ENCODE results near the gene VPS35. TPM values are rescaled to one million over a fixed set of nuclear protein-coding genes. Genes with fewer than 3 reads are reported as not detected.
A peak's percentile ranks its signal among the peaks of the same experiment; 100 is the strongest.
"Not testable (repeated sequence)": the region's sequence is repeated elsewhere in the genome, so short reads cannot be mapped to it uniquely, and the experiment has no call there.

VPS35 gene
- total RNA-seq, 2 experiments from 2014 or later: 103 to 106 TPM

DNA sequence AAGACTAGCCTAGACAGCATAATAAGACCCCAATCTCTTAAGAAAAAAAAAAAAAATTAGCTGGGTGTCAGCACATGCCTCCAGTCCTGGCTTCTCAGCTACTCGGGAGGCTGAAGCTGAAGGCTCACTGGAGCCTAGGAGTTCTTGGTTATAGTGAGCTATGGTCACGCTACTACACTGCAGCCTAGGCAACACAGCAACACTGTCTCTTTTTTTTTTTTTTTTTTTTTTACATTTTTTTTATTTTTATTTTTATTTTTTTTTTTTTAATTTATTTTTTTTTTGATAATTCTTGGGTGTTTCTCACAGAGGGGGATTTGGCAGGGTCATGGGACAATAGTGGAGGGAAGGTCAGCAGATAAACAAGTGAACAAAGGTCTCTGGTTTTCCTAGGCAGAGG is 4.6 kb upstream of the VPS35 start:
- H3K27me3 Mint-ChIP-seq: no peaks in the 10 kb centered on the region
- H3K27ac Mint-ChIP-seq: no peak overlapping the region
- peaks cover 17% of the 10 kb centered on the region for H3K4me1 Mint-ChIP-seq
- H3K4me3 Mint-ChIP-seq: no peak overlapping the region
- H3K36me3 Mint-ChIP-seq: peaks cover 41% of the 10 kb centered on the region
- H3K9me3 Mint-ChIP-seq: no peaks in the 10 kb centered on the region
- DNase-seq: no peak

- Mint-ChIP-seq H3K27ac (no peak overlapping the region), H3K4me3 (no peak overlapping the region), H3K9me3 (no peaks in the 10 kb centered on the region), H3K27me3 (no peaks in the 10 kb centered on the region), H3K36me3 (peaks cover 35% of the 10 kb centered on the region), H3K4me1 (peaks cover 30% of the 10 kb centered on the region)
- DNase-seq: no peak
These were observed 2.7 kb upstream of the VPS35 start for GRCh38 chr16:46691726-46692125.

- H3K36me3 Mint-ChIP-seq: peaks cover 28% of the 10 kb centered on the region
- peaks cover 38% of the 10 kb centered on the region for H3K4me1 Mint-ChIP-seq
- no peaks in the 10 kb centered on the region for H3K9me3 Mint-ChIP-seq
- no peak overlapping the region for H3K4me3 Mint-ChIP-seq
- DNase-seq: no peak
- H3K27me3 Mint-ChIP-seq: no peaks in the 10 kb centered on the region
- H3K27ac Mint-ChIP-seq: no peak overlapping the region
These were observed 1.6 kb upstream of the VPS35 start for GRCh38 chr16:46690281-46691178.

GRCh38 chr16:46689365-46690280 is 645 bp upstream of the VPS35 start, which contains the start of gene ORC6:
Gene ORC6 (plus strand): TSS chr16:46689659. CDS start chr16:46689706, 47 bp downstream.
- peak; percentile 96 for DNase-seq
- Mint-ChIP-seq H3K4me3 (no peak within 1 kb of the TSS), H3K27me3 (no peaks in the 10 kb centered on the region), H3K4me1 (peaks cover 45% of the 10 kb centered on the region), H3K27ac (no peak within 1 kb of the TSS), H3K36me3 (peaks cover 19% of the 10 kb centered on the region), H3K9me3 (no peaks in the 10 kb centered on the region)

DNA sequence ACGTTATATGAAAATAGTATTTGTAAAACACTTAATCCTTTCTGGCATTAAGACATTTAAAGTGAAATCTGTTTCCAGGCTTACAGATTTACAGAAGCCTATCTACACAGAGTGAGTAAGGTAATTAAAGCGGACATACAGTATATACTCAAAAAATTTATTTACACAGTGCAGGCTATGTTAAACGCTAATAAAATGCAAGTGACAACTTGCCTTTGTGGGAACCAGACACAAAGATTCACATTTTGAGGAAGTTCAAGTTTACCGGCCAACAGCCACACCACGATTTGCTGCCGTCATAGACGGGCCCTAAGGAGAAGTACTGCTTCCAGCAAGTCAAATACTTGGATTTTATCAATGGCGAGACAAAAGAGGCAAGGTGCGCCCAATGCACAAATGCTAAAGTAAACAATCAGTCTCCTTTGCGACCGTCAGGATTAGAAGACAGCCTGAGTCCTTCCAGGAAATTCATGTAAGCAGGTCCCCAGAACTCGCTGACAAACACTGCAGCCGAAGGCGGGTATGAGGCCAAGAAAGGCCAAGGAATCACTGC is 801 bp downstream of the VPS35 start:
- H3K27me3 Mint-ChIP-seq: no peaks in the 10 kb centered on the region
- no peaks in the 10 kb centered on the region for H3K9me3 Mint-ChIP-seq
- peaks cover 17% of the 10 kb centered on the region for H3K36me3 Mint-ChIP-seq
- H3K4me1 Mint-ChIP-seq: peaks cover 51% of the 10 kb centered on the region
- H3K4me3 Mint-ChIP-seq: no peak overlapping the region
- DNase-seq: no peak
- H3K27ac Mint-ChIP-seq: no peak overlapping the region

GRCh38 chr16:46687486-46687885 is 1.5 kb downstream of the VPS35 start:
- peaks cover 53% of the 10 kb centered on the region for H3K4me1 Mint-ChIP-seq
- H3K27me3 Mint-ChIP-seq: no peaks in the 10 kb centered on the region
- DNase-seq: no peak
- no peak overlapping the region for H3K4me3 Mint-ChIP-seq
- H3K27ac Mint-ChIP-seq: no peak overlapping the region
- H3K36me3 Mint-ChIP-seq: peaks cover 16% of the 10 kb centered on the region
- H3K9me3 Mint-ChIP-seq: no peaks in the 10 kb centered on the region

- H3K4me1 Mint-ChIP-seq: peaks cover 51% of the 10 kb centered on the region
- H3K27ac Mint-ChIP-seq: no peak overlapping the region
- no peak overlapping the region for H3K4me3 Mint-ChIP-seq
These were observed 2.0 kb downstream of the VPS35 start for GRCh38 chr16:46686815-46687473.

DNA sequence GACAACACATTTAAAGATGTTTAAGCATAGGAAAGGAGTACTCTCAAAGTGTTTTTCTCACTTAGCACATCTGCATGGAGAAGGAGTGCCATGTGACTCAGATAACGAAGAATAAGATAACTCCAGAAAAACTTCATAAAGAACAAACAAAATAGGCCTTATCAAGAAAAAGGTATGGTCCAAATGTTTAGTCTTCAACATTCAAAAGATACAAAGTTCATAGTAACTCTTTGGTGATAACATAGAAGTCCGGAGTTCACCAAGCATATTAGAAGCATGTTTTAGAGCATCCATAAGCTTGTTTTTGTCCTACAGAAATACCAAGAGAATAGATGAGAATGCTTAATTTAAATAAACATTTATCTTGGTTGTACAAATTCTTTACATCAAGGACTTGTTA is 7.1 kb downstream of the VPS35 start:
- not testable (repeated sequence) for DNase-seq, H3K4me3 Mint-ChIP-seq, H3K27me3 Mint-ChIP-seq, H3K9me3 Mint-ChIP-seq, H3K36me3 Mint-ChIP-seq, H3K27ac Mint-ChIP-seq
- peaks cover 30% of the 10 kb centered on the region for H3K4me1 Mint-ChIP-seq

More at GRCh38 chr16:46686815-46687473, 2.0 kb downstream of the VPS35 start:
- DNase-seq: no peak
- peaks cover 12% of the 10 kb centered on the region for H3K36me3 Mint-ChIP-seq
- no peaks in the 10 kb centered on the region for H3K27me3 Mint-ChIP-seq
- no peaks in the 10 kb centered on the region for H3K9me3 Mint-ChIP-seq

- H3K27me3 Mint-ChIP-seq, H3K36me3 Mint-ChIP-seq, H3K27ac Mint-ChIP-seq, DNase-seq, H3K9me3 Mint-ChIP-seq, H3K4me3 Mint-ChIP-seq, H3K4me1 Mint-ChIP-seq: not testable (repeated sequence)
These were observed 11.0 kb downstream of the VPS35 start for GRCh38 chr16:46677943-46678342.

DNA sequence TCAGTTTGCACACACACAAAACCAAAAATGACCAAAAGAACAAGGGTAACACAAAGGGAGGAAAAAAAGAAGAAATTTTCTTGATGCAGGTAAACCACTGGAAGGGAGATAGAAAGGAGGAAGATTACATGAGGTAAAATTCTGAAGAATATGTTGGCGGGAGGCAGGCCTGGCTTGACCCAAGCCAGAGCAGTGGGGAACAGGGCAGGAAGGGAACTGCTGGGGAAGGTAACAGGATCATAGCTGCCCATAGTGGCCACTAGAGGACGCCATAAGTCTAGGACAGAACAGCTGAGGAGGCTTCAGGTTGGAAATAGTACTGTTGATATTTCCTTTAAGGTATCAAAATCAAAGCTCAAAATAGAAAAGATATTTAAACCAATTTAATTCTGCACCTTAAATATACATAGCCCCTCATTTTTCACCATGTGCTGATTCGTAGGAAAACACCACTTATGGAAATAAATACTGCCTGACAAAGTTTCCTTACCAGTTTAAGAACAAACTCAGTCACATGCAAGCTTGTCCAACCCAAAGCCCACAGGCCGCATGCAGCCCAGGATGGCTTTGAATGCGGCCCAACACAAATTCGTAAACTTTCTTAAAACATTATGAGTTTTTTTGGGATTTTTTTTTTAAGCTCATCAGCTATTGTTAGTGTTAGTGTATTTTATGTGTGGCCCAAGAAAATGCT is 15.5 kb downstream of the VPS35 start:
- Mint-ChIP-seq H3K27me3 (no peaks in the 10 kb centered on the region), H3K4me1 (no peaks in the 10 kb centered on the region), H3K36me3 (peaks cover 6% of the 10 kb centered on the region), H3K9me3 (no peaks in the 10 kb centered on the region), H3K27ac (no peak overlapping the region), H3K4me3 (no peak overlapping the region)
- peak; percentile 24 for DNase-seq

- H3K27ac Mint-ChIP-seq: peak overlapping the region; percentile 31
- no peak overlapping the region for H3K4me3 Mint-ChIP-seq
- no peaks in the 10 kb centered on the region for H3K9me3 Mint-ChIP-seq
- DNase-seq: no peak
- H3K4me1 Mint-ChIP-seq: peaks cover 14% of the 10 kb centered on the region
- peaks cover 20% of the 10 kb centered on the region for H3K36me3 Mint-ChIP-seq
- H3K27me3 Mint-ChIP-seq: no peaks in the 10 kb centered on the region
These were observed 26.9 kb downstream of the VPS35 start for GRCh38 chr16:46662123-46662522.

DNA sequence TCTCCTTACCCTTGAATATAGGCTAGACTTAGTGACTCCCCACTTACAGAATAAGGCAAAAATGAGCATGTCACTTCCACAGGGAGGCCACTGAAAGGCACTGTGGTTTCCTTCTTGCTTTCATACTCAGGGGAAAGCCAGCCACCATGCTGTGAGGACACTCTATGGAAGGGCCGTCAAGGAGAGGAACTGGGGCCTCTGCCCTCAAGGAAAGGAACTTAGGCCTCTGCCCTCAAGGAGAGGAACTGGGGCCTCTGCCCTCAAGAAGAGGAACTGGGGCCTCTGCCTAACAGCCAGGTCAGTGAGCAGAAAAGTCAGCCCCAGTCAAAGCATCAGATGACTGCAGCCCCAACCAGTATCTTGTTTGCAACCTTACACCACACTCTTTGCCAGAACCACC is 30.1 kb downstream of the VPS35 start:
- Mint-ChIP-seq H3K27ac (peak overlapping the region; percentile 40), H3K27me3 (no peaks in the 10 kb centered on the region), H3K4me1 (peaks cover 14% of the 10 kb centered on the region), H3K9me3 (no peaks in the 10 kb centered on the region), H3K4me3 (no peak overlapping the region), H3K36me3 (peaks cover 27% of the 10 kb centered on the region)
- DNase-seq: peak; percentile 16

DNA sequence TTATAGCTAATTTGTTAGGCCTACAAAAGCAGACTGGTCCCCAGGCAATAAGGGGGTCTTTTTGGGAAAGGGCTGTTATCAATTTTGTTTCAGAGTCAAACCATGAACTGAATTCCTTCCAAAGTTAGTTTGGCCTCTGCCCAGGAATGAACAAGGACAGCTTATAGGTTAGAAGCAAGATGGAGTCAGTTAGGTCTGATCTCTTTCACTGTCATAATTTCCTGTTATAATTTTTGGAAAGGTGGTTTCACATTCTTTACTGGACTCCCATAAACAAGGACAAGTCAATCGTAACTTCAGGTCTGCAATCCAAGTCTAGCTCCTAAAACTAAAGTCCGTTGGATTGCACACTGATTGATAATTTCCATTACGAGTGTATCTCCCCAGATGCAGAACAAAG is 37.7 kb downstream of the VPS35 start:
- H3K9me3 Mint-ChIP-seq: no peaks in the 10 kb centered on the region
- H3K27me3 Mint-ChIP-seq: no peaks in the 10 kb centered on the region
- H3K4me3 Mint-ChIP-seq: no peak overlapping the region
- no peaks in the 10 kb centered on the region for H3K4me1 Mint-ChIP-seq
- no peak for DNase-seq
- peaks cover 15% of the 10 kb centered on the region for H3K36me3 Mint-ChIP-seq
- no peak overlapping the region for H3K27ac Mint-ChIP-seq

GRCh38 chr16:46650254-46650623 is 38.7 kb downstream of the VPS35 start:
- Mint-ChIP-seq H3K27me3 (no peaks in the 10 kb centered on the region), H3K27ac (no peak overlapping the region), H3K36me3 (peaks cover 10% of the 10 kb centered on the region), H3K4me3 (no peak overlapping the region), H3K4me1 (no peaks in the 10 kb centered on the region), H3K9me3 (peaks cover 2% of the 10 kb centered on the region)
- no peak for DNase-seq

All from activated naive CD8-positive, alpha-beta T cell treated with anti-CD3 and anti-CD28 coated beads for 36 hours (primary cell).